Choroid plexus epithelial cell (primary cell): Measurements from ENCODE around the gene NSD1.

Experiments used
- DNase-seq: peaks from one replicate; pipeline ENCODE4 v3.0.0-alpha.2; 2010; ENCODE audit warnings: low read depth
- H3K4me3 ChIP-seq: 2 replicates; pipeline ENCODE4 v1.5.1; 2011; ENCODE audit warnings: low read depth, mild to moderate bottlenecking, control low read depth, low read length, moderate library complexity
- TF ChIP-seq, protein P1 (sequence below): conservative IDR thresholded peaks from 2 replicates; pipeline ENCODE4 v1.5.1; 2011; ENCODE audit warnings: low read depth, mild to moderate bottlenecking, control low read depth, inconsistent platforms, low read length, moderate library complexity

Gene NSD1

DNA sequence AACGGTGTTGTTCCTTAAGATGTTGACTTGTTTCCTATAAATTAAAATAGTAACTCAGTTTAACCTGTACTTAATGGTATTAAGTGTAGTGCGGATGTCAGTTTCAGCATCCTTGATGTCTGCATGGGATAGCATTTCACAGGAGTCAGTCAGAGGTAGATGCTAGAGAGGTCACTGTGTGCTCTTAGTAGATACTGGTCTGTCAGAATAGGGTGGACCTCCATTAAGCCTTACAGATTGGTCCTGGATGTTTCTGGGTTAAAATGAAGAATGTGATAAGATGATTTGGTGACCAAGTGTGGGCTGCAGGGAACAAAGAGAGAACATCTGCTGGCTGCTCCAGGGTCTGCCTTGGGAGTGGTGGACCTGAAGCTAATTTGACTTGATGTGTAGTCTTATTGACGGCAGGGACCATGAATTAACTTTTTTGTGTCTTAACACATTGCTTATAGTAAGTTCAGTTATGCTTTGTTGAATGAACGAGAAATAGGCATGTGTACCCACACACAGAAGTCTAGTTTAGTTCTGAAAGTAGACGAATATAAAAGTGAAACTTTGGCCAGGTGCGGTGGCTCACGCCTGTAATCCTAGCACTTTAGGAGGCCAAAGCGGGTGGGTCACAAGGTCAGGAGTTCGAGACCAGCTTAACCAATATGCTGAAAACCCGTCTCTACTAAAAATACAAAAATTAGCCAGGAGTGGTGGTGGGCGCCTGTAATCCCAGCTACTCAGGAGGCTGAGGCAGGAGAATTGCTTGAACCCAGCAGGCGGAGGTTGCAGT lies 157.4 kb downstream of the NSD1 start:
- TF ChIP-seq, protein P1, sequence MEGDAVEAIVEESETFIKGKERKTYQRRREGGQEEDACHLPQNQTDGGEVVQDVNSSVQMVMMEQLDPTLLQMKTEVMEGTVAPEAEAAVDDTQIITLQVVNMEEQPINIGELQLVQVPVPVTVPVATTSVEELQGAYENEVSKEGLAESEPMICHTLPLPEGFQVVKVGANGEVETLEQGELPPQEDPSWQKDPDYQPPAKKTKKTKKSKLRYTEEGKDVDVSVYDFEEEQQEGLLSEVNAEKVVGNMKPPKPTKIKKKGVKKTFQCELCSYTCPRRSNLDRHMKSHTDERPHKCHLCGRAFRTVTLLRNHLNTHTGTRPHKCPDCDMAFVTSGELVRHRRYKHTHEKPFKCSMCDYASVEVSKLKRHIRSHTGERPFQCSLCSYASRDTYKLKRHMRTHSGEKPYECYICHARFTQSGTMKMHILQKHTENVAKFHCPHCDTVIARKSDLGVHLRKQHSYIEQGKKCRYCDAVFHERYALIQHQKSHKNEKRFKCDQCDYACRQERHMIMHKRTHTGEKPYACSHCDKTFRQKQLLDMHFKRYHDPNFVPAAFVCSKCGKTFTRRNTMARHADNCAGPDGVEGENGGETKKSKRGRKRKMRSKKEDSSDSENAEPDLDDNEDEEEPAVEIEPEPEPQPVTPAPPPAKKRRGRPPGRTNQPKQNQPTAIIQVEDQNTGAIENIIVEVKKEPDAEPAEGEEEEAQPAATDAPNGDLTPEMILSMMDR, result no peak

DNA sequence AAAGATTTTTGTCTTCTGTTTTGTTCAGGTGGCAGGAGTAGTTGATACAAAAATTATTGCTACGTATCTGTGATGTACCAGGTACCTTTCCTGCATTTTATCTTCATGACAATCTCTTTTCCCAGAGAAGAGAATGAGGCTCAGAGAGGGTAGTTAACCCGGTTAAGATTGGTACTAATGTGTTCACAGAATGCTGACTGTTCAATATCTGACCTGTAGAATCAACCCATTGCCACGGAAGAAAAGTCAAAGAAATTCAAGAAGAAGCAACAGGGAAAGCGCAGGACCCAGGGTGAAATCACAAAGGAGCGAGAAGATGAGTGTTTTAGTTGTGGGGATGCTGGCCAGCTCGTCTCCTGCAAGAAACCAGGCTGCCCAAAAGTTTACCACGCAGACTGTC lies 158.2 kb downstream of the NSD1 start:
- TF ChIP-seq, protein P1, result no peak
- no peak for DNase-seq
- no peak overlapping the region for H3K4me3 ChIP-seq

More for the DNA sequence above, 157.4 kb downstream of the NSD1 start:
- DNase-seq, result no peak
- no peak overlapping the region for H3K4me3 ChIP-seq

DNA sequence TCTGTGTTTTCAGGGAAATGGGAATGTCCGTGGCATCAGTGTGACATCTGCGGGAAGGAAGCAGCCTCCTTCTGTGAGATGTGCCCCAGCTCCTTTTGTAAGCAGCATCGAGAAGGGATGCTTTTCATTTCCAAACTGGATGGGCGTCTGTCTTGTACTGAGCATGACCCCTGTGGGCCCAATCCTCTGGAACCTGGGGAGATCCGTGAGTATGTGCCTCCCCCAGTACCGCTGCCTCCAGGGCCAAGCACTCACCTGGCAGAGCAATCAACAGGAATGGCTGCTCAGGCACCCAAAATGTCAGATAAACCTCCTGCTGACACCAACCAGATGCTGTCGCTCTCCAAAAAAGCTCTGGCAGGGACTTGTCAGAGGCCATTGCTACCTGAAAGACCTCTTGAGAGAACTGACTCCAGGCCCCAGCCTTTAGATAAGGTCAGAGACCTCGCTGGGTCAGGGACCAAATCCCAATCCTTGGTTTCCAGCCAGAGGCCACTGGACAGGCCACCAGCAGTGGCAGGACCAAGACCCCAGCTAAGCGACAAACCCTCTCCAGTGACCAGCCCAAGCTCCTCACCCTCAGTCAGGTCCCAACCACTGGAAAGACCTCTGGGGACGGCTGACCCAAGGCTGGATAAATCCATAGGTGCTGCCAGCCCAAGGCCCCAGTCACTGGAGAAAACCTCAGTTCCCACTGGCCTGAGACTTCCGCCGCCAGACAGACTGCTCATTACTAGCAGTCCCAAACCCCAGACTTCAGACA lies 160.4 kb downstream of the NSD1 start:
- TF ChIP-seq, protein P1, result no peak
- no peak for DNase-seq

DNA sequence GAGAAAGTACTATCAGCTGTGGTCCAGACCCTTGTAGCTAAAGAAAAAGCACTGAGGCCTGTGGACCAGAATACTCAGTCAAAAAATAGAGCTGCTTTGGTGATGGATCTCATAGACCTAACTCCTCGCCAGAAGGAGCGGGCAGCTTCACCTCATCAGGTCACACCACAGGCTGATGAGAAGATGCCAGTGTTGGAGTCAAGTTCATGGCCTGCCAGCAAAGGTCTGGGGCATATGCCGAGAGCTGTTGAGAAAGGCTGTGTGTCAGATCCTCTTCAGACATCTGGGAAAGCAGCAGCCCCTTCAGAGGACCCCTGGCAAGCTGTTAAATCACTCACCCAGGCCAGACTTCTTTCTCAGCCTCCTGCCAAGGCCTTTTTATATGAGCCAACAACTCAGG lies 161.1 kb downstream of the NSD1 start:
- TF ChIP-seq, protein P1, result no peak

More for the DNA sequence above, 160.4 kb downstream of the NSD1 start:
- H3K4me3 ChIP-seq, result no peak overlapping the region

DNA sequence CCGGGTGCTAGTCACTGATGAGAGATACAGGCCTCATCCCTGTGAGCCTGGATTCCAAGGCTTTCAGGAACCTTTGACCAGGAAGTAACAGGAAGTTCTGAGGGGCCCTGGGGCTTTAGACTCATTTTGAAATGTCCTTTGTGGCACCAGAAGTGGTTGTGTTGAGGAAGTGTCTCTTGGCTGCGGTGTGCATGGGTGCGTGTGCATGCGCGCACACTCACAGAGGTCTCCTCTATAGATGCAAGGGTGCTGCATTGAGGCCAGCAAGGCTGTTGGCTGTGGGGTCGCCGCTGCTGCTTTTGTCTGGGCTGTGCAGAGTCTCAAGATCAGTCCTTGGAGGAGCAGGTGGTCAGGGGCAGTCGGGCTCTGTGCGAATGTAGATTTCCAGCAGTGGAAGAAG lies 162.4 kb downstream of the NSD1 start:
- no peak overlapping the region for H3K4me3 ChIP-seq
- no peak for DNase-seq
- TF ChIP-seq, protein P1, result no peak

More for the DNA sequence above, 161.1 kb downstream of the NSD1 start:
- no peak for DNase-seq
- no peak overlapping the region for H3K4me3 ChIP-seq

DNA sequence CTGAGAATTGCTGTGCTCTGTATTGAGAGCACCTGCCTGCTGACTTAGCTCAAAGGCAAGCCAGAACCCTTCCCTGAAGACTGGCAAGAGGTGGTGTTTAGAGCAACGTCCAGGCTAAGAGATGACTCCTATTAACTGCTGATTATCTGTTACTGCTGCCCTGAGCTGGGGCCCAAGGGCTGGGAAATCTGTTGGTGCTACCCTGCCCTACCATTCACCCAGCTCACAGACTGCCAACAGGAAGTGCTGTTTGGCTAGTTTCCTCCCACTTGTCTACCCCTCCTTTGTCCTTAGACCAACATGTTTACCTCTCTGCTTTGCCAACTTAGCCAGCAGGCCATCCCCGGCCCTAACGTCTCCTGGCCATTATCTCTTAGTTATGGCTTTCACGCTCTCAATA lies 163.0 kb downstream of the NSD1 start:
- no peak for DNase-seq
- H3K4me3 ChIP-seq, result no peak overlapping the region
- TF ChIP-seq, protein P1, result no peak
